HCEC 1CT (cell line): Measurements from ENCODE around the gene OBSCN.
"Not testable (repeated sequence)": the region's sequence is repeated elsewhere in the genome, so short reads cannot be mapped to it uniquely, and the experiment has no call there.

Experiments used
- DNase-seq: peaks from one replicate; pipeline ENCODE4 v3.0.0-alpha.2; 2017

Gene OBSCN

DNA sequence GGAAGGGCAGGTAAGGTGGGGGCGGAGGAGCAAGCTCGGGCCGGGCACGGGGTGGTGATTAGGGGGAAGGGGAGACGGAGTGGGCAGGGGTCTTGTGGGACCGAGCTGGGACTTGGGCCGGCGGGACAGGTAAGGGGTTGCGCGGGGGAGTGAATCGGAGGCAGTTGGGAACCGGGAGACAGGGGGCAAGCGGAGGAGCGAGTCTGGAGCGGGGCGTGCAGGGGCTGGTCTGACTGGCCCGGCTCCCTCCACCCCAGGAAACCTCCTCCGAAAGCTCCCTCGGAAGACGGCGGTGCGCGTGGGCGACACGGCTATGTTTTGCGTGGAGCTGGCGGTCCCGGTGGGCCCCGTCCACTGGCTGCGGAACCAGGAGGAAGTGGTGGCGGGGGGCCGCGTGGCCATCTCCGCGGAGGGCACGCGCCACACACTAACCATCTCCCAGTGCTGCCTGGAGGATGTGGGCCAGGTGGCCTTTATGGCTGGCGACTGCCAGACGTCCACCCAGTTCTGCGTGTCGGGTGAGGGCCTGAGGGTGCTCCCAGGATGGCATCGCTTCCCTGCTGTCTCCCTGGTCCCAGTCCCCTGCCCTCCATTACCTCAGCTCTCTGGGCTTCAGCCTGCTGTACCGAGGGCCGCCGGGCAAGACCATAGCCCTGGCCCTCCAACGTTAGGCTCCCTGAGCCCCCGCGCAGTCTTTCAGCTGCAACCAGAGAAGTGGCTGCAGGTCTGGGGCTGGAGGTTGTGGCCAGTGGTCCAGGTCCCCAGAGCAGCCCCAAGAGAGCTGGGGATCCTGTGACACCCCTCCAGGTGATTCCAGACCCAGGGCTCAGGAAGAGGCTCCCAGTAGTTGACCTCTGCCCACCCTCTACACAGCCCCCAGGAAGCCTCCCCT lies 6.3 kb downstream of the OBSCN start:
- no peak for DNase-seq

DNA sequence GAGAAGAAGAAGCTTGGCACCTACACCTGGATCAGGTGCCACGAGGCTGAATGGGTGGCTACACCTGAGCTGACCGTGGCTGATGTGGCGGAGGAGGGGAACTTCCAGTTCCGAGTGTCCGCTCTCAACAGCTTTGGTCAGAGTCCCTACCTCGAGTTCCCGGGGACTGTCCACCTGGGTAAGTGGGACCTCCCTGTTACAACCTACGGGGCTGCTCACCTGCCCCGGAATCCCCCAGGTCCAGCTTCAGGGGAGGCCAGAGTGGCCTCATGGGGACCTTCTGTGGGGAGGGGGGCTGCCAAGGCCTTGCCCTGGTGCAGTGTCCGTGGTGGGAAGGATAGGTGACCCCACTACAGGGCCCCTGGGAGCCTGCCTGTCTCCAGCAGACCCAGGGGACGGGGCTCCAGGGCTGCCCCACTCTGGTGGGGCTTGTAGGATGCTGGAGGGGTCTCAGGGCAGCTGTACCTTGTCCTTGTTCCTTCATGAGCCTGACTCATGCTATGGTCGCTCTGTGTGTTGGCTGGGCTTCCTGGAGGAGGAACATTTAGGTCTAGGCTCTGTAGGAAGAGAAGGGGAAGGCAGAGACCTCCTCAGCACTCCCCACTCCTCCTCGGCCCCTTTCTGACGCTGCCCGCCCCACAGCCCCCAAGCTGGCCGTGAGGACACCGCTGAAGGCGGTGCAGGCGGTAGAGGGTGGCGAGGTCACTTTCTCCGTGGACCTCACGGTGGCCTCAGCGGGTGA lies 7.2 kb downstream of the OBSCN start:
- DNase-seq: no peak

- no peak for DNase-seq
These were observed 7.8 kb downstream of the OBSCN start for GRCh38 chr1:228215663-228216116.

- DNase-seq: no peak
These were observed 8.8 kb downstream of the OBSCN start for GRCh38 chr1:228216371-228217320.

- no peak for DNase-seq
These were observed 9.9 kb downstream of the OBSCN start for GRCh38 chr1:228217551-228218344.

- DNase-seq: no peak
These were observed 10.8 kb downstream of the OBSCN start for GRCh38 chr1:228218513-228219244.

GRCh38 chr1:228219245-228219961 lies 11.6 kb downstream of the OBSCN start:
- DNase-seq: no peak

DNA sequence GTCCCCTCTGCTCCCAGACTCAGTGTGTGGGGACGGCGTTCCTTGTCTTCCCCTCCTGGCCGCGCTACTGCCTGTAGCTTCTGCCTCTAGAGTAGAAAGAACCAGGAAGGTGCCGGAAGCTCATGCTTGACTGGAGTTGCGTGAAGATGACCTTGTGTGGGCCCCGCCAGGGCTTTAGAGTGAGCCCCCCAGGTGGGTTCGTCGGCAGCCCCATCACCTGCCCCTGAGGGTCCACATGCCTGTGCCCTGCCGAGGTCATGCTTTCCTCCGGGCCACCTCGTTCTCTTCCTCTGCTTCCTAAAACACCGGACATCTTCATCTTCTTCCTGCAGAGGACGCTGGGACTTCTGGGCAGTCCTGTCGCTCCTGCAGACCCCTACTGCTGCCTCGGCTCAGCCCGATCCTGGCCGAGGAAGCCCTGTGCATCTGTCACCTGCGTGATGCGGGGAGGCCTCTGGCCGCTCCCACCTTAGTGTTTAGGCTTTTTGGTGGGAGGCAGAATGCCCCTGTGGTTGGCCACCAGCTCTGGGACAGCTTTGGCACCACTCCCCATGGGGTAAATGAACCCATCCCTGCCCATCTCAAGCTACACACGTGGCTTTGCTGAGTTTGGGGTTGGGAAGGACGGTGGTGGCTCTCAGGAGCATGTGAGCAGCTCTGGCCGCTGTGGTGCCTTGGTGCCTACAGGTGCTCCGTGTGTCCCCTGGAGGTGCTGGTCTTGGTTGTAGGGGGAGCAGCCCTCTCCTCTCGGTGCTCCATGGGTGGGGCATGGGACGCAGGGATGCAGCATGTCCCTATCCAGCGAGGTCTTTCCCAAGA lies 12.3 kb downstream of the OBSCN start:
- no peak for DNase-seq

DNA sequence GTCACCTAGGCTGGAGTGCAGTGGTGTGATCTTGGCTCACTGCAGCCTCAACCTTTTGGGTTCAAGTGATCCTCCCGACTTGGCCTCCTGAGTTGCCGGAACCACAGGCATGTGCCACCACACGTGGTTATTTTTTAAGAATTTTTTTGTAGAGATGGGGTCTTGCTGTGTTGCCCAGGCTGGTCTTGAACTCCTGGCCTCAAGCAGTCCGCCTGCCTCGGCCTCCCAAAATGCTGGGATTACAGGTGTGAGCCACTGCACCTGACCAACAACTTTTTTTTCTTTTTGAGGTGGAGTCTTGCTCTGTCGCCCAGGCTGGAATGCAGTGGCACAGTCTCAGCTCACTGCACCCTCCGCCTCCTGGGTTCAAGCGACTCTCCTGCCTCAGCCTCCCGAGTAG lies 13.3 kb downstream of the OBSCN start:
- DNase-seq: not testable (repeated sequence)

- no peak for DNase-seq
These were observed 14.7 kb downstream of the OBSCN start for GRCh38 chr1:228222548-228222947.

DNA sequence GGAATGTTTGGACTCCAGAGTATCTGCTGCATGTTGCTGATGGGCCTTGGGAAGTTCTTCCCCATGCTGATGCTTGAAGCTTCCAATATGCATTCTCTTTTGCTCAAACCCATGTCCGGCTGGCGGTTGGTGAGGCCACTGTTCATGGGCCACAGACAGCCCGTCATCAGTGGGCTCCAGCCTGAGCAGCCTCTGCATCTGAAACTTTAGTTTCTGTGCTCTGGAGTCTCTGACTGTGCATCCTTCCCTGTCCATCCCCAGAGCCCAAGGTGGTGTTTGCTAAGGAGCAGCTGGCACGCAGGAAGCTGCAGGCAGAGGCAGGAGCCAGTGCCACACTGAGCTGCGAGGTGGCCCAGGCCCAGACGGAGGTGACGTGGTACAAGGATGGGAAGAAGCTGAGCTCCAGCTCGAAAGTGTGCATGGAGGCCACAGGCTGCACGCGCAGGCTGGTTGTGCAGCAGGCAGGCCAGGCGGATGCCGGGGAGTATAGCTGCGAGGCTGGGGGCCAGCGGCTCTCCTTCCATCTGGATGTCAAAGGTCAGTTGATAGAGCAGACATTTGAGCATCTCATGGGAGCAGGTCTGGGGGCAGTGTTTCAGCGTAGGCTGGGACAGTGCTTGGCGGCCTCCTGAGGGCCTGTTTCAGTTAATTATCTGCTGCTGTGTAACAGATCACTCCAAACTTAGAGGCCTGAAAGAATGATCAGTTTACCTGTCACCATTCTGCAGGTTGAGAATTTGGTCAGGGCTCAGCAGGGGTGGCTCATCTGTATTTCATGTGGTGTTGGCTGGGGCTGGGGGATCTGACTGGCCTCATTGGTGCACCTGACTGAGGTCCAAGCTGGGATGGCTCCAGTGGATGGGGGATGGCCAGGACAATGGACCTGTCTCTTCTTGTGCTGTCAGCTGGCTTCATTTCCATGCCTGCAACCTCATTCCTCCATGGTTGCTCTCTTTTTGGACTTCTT lies 16.6 kb downstream of the OBSCN start:
- no peak for DNase-seq

DNA sequence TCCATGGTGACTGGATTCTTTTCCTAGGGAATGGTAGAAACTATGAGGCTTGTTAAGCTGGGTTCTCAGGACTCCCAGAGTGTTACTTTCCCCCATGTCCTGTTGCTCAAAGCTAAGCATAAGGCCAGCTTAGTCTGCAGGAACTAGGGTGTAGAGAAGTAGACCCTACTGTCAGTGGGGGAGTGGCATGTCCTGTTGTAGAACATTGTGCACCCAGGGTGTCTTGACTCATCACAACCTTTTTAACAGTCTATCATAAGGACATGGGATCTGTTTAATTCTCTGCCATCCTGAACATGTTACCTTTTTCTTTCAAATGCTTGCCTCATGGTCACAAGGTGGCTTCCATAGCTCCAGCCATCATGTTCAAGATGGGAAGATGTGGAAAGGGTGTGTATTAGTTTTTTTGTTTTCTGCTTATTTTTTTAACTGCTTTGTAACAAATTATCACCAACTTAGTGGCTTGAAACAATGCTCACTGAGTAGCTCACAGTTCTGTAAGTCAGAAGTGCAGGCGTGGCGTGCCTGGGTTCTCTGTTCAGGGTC lies 17.4 kb downstream of the OBSCN start:
- DNase-seq: no peak

DNA sequence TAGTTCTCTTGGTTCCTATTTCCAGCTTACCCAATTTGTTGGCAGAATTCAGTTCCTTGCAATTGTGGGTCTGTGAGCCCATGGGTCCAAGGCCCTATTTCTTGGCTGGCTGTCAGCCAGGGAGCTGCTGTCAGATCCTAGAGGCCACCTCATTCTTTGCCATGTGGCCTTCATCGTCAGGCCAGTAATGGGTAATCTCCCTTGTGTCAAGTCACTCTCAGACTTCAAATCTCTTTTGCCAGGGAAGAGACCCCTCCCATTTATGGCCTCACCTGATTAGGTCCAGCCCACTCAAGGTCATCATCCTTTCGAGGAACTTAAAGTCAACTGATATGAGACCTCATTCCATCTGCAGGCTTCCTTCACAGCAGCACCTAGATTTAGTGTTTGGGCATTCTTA lies 17.9 kb downstream of the OBSCN start:
- no peak for DNase-seq

- DNase-seq: no peak
These were observed 18.5 kb downstream of the OBSCN start for GRCh38 chr1:228226141-228226874.

DNA sequence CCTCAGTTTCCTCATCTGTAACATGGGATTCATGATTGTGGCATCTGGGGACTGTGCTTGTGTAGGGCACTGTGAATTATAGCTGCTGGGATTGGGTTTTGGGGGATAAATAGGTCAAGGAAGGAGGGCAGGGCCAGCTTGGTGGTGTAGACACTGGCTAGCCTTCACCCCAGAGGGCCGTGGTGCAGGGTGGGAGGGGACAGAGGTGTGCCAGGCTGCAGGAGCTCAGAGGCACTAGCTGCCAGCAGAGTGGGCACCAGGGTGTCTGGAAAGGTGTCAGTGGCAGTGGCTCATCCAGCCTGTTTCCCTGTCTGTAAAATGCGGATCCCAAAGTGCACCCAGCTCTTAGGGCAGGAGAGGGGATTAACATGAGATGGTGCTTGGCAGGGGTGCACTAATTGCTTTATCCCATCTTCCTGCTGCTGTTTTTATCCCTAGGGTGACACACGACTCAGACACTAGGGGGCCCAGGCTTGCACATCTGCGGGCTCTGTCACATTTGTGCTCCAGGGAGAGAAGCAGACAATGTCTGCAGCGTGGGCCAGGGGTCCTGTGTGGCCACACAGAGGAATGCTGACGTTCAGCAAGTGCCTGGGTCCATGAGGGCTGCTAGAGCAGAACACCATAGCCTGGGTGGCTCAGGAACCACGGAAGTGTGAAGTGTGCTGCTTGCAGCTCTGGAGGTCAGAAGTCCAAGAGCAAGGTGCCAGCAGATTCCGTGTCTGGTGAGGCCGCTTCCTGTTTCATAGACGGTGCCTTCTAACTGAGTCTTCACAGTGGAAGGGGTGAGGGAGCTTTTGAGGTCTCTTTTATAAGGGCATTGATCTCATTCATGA lies 19.3 kb downstream of the OBSCN start:
- peak; percentile 6 for DNase-seq

GRCh38 chr1:228228147-228228546 lies 20.3 kb downstream of the OBSCN start:
- not testable (repeated sequence) for DNase-seq
